NCI-H146 (cell line): Measurements from ENCODE around the gene PALLD.

Experiments
- DNase-seq: peaks from one replicate; lab custom pipeline; 2025; lab: John Stamatoyannopoulos, UW

Gene PALLD

GRCh38 chr4:168853770-168854169, 356.9 kb downstream of the PALLD start:
- DNase-seq, result no peak

- no peak for DNase-seq
These were observed 357.6 kb downstream of the PALLD start for GRCh38 chr4:168854350-168854921.

GRCh38 chr4:168856312-168856711, 359.5 kb downstream of the PALLD start:
- no peak for DNase-seq

- no peak for DNase-seq
These were observed 360.2 kb downstream of the PALLD start for GRCh38 chr4:168857009-168857408.

GRCh38 chr4:168857546-168858314, 360.9 kb downstream of the PALLD start:
- no peak for DNase-seq

- no peak for DNase-seq
These were observed 362.2 kb downstream of the PALLD start for GRCh38 chr4:168859100-168859499.

GRCh38 chr4:168859888-168860694, 363.2 kb downstream of the PALLD start:
- DNase-seq, result no peak

- no peak for DNase-seq
These were observed 364.0 kb downstream of the PALLD start for GRCh38 chr4:168860827-168861226.

- no peak for DNase-seq
These were observed 367.1 kb downstream of the PALLD start for GRCh38 chr4:168863719-168864647.

GRCh38 chr4:168864821-168865541, 368.1 kb downstream of the PALLD start:
- DNase-seq, result no peak

- no peak for DNase-seq
These were observed 369.0 kb downstream of the PALLD start for GRCh38 chr4:168865854-168866253.

GRCh38 chr4:168866635-168867034, 369.8 kb downstream of the PALLD start:
- no peak for DNase-seq

- no peak for DNase-seq
These were observed 370.3 kb downstream of the PALLD start for GRCh38 chr4:168867128-168867527.

GRCh38 chr4:168868044-168868781, 371.4 kb downstream of the PALLD start:
- no peak for DNase-seq

- DNase-seq, result no peak
These were observed 371.9 kb downstream of the PALLD start for GRCh38 chr4:168868802-168869201.

GRCh38 chr4:168870004-168870403, 373.2 kb downstream of the PALLD start:
- DNase-seq, result no peak

- no peak for DNase-seq
These were observed 374.8 kb downstream of the PALLD start for GRCh38 chr4:168871632-168872031.

GRCh38 chr4:168874083-168874482, 377.2 kb downstream of the PALLD start:
- DNase-seq, result no peak

GRCh38 chr4:168876106-168876505, 379.3 kb downstream of the PALLD start:
- DNase-seq, result no peak
